Measurements from ENCODE around the gene TNFRSF19.

TNFRSF19 gene

DNA sequence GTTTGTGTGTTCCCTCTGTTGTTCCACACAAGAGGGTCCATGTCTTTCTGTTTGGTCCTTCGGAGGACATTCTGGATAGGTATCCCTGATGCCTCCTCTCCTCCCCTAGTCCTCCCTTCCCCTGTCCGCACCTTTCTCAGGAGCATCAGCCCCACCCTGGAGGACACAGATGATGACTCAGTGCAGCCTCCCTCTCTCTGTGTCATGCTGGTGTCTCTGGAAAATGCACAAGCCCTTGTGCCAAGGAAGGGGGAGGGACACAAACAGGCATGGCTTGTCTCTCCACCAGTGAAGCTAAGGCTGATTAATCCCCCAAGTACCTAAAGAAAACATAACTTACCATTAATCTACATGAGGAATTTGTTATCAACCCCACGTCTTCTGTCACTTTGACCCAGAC, 16.2 kb upstream of the TNFRSF19 start:
- no peak for DNase-seq (ENCODE audit: low read depth)
- TF ChIP-seq, protein P1, sequence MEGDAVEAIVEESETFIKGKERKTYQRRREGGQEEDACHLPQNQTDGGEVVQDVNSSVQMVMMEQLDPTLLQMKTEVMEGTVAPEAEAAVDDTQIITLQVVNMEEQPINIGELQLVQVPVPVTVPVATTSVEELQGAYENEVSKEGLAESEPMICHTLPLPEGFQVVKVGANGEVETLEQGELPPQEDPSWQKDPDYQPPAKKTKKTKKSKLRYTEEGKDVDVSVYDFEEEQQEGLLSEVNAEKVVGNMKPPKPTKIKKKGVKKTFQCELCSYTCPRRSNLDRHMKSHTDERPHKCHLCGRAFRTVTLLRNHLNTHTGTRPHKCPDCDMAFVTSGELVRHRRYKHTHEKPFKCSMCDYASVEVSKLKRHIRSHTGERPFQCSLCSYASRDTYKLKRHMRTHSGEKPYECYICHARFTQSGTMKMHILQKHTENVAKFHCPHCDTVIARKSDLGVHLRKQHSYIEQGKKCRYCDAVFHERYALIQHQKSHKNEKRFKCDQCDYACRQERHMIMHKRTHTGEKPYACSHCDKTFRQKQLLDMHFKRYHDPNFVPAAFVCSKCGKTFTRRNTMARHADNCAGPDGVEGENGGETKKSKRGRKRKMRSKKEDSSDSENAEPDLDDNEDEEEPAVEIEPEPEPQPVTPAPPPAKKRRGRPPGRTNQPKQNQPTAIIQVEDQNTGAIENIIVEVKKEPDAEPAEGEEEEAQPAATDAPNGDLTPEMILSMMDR (IDR thresholded peaks at IDR 0.05; ENCODE audit: low read length, missing control alignments) = no peak

GRCh38 chr13:23557043-23557442, 13.2 kb upstream of the TNFRSF19 start:
- TF ChIP-seq, protein P1 (IDR thresholded peaks at IDR 0.05; ENCODE audit: low read length, missing control alignments) = no peak
- DNase-seq (ENCODE audit: low read depth) = no peak
- H3K4me3 ChIP-seq (replicated peaks; ENCODE audit: low read depth, low read length) = no peak overlapping the region

More for the DNA sequence above, 16.2 kb upstream of the TNFRSF19 start:
- no peak overlapping the region for H3K4me3 ChIP-seq (replicated peaks; ENCODE audit: low read depth, low read length)

DNA sequence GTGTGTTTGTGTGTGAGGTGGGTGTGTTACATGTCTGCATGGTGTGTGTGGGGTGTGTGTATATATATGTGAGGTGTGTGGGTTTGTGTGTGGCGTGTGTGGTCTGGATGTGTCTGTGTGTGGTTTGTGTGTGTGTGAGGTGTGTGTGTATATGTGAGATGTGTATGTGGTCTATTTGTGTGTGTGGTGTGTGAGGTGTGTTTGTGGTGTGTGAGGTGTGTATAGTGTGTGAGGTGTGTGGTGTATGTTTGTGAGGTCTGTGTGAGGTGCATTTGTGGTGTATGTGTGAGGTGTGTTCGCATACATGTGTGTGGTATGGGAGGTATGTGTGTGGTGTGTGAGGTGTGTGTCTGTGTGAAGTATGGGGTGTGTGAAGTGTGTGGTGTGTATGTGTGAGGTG, 12.5 kb upstream of the TNFRSF19 start:
- DNase-seq (ENCODE audit: low read depth) = no peak
- TF ChIP-seq, protein P1 (IDR thresholded peaks at IDR 0.05; ENCODE audit: low read length, missing control alignments) = no peak
- no peak overlapping the region for H3K4me3 ChIP-seq (replicated peaks; ENCODE audit: low read depth, low read length)

GRCh38 chr13:23558675-23559536, 11.3 kb upstream of the TNFRSF19 start:
- peak; percentile 98 for DNase-seq (ENCODE audit: low read depth)
- TF ChIP-seq, protein P1 (IDR thresholded peaks at IDR 0.05; ENCODE audit: low read length, missing control alignments) = no peak
- H3K4me3 ChIP-seq (replicated peaks; ENCODE audit: low read depth, low read length) = peak overlapping the region; percentile 3

DNA sequence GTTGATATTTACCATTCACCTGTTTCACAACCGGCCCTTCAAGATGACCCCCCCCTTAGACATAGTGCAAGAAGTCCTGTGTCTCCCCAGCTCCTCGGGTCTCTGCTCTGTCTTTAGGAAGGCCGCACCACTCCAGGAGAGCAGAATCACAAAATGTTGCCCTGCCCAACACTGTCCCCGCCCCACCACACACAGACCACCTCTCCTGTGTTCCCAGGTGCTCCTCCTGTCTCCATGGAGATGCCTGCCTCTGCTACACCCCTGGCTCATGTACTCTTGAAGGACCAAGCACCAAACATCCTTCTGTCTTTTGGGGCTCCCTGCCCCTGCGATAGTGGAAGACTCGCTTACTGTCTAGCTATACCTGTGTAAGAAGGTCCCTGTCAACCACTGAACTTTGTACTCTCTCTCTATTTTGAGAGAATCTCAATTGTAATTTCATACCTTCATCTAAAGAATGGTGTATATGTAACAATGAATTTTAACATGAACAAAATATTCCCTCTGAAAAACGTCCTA, 9.6 kb upstream of the TNFRSF19 start:
- no peak for DNase-seq (ENCODE audit: low read depth)
- TF ChIP-seq, protein P1 (IDR thresholded peaks at IDR 0.05; ENCODE audit: low read length, missing control alignments) = no peak
- H3K4me3 ChIP-seq (replicated peaks; ENCODE audit: low read depth, low read length) = no peak overlapping the region

GRCh38 chr13:23561261-23561660, 9.0 kb upstream of the TNFRSF19 start:
- no peak overlapping the region for H3K4me3 ChIP-seq (replicated peaks; ENCODE audit: low read depth, low read length)
- TF ChIP-seq, protein P1 (IDR thresholded peaks at IDR 0.05; ENCODE audit: low read length, missing control alignments) = no peak
- no peak for DNase-seq (ENCODE audit: low read depth)

All from fibroblast of pulmonary artery (primary cell).